Measurements from ENCODE around the gene SLC4A9. TPM values are rescaled to one million over a fixed set of nuclear protein-coding genes. Genes with fewer than 3 reads are reported as not detected.

SLC4A9 gene
- total and polyA plus RNA-seq, 2 experiments from 2014 or later: 0.07 to 0.53 TPM

- Histone ChIP-seq H3K4me2 (no peak overlapping the region), H3K9me3 (ENCODE audit: low read depth) (no peaks in the 10 kb centered on the region), H2AFZ (no peak overlapping the region), H4K20me1 (ENCODE audit: insufficient read depth, poor library complexity, severe bottlenecking) (no peaks in the 10 kb centered on the region), H3K9me2 (replicated peaks; ENCODE audit: insufficient read depth) (no peaks in the 10 kb centered on the region), H3K79me2 (no peaks in the 10 kb centered on the region), H3K27ac (no peak overlapping the region), H3K4me1 (ENCODE audit: insufficient read depth) (no peaks in the 10 kb centered on the region), H3K36me3 (replicated peaks; ENCODE audit: insufficient read depth, low read depth) (no peaks in the 10 kb centered on the region), H3K4me3 (no peak overlapping the region), H3K27me3 (no peaks in the 10 kb centered on the region)
- no peak for DNase-seq (ENCODE audit: low spot score)
- 88% methylated on average over 2 of the region's 2 CpGs for WGBS (ENCODE audit: low lambda C conversion rate, missing lambda C conversion rate)
- TF ChIP-seq CTCF (IDR thresholded peaks at IDR 0.05; ENCODE audit: poor library complexity) (no peak), EZH2phosphoT487 (IDR thresholded peaks at IDR 0.05; ENCODE audit: low read depth, severe bottlenecking, unreplicated experiment) (no peak), EZH2 (IDR thresholded peaks at IDR 0.05; ENCODE audit: borderline replicate concordance) (no peak)
Observed at GRCh38 chr5:140383300-140383699, 23.3 kb downstream of the SLC4A9 start.

DNA sequence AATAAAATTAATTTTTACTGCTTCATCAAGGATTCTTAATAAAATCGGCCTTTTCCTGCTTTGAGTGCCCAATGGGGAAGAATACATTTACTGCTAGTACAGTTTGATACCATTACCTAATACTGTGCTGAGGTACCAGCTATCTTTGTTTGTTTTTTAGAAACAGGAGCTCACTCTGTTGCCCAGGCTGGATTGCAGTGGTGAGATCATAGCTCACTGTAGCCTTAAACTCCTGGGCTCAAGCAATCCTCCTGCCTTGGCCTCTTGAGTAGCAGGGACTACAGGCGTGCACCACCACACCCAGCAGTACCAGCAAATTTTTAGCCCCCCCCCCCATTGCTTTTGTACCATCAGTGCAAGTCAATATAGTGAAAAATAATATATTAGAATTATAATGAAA, 28.1 kb downstream of the SLC4A9 start:
- no peaks in the 10 kb centered on the region for H3K79me2 ChIP-seq
- H3K4me2 ChIP-seq: no peak overlapping the region
- H3K27ac ChIP-seq: no peak overlapping the region
- H3K4me3 ChIP-seq: no peak overlapping the region
- DNase-seq (ENCODE audit: low spot score): no peak
- WGBS (ENCODE audit: low lambda C conversion rate, missing lambda C conversion rate): 91% methylated on average over 2 of the region's 2 CpGs
- no peaks in the 10 kb centered on the region for H3K4me1 ChIP-seq (ENCODE audit: insufficient read depth)
- no peaks in the 10 kb centered on the region for H3K9me3 ChIP-seq (ENCODE audit: low read depth)
- no peak for TF ChIP-seq EZH2phosphoT487 (IDR thresholded peaks at IDR 0.05; ENCODE audit: low read depth, severe bottlenecking, unreplicated experiment)
- H3K9me2 ChIP-seq (replicated peaks; ENCODE audit: insufficient read depth): no peaks in the 10 kb centered on the region
- H3K27me3 ChIP-seq: no peaks in the 10 kb centered on the region
- H4K20me1 ChIP-seq (ENCODE audit: insufficient read depth, poor library complexity, severe bottlenecking): no peaks in the 10 kb centered on the region
- H2AFZ ChIP-seq: no peak overlapping the region
- no peaks in the 10 kb centered on the region for H3K36me3 ChIP-seq (replicated peaks; ENCODE audit: insufficient read depth, low read depth)

- Histone ChIP-seq H3K4me1 (ENCODE audit: insufficient read depth) (no peaks in the 10 kb centered on the region), H3K9me3 (ENCODE audit: low read depth) (no peaks in the 10 kb centered on the region), H3K36me3 (replicated peaks; ENCODE audit: insufficient read depth, low read depth) (no peaks in the 10 kb centered on the region), H2AFZ (no peak overlapping the region), H3K27me3 (no peaks in the 10 kb centered on the region), H3K4me3 (no peak overlapping the region), H3K9me2 (replicated peaks; ENCODE audit: insufficient read depth) (no peaks in the 10 kb centered on the region), H3K79me2 (no peaks in the 10 kb centered on the region), H3K27ac (no peak overlapping the region), H4K20me1 (ENCODE audit: insufficient read depth, poor library complexity, severe bottlenecking) (no peaks in the 10 kb centered on the region), H3K4me2 (no peak overlapping the region)
- 67% methylated on average over 1 of the region's 1 CpG for WGBS (ENCODE audit: low lambda C conversion rate, missing lambda C conversion rate)
- no peak for DNase-seq (ENCODE audit: low spot score)
- TF ChIP-seq CTCF (IDR thresholded peaks at IDR 0.05; ENCODE audit: poor library complexity) (no peak), EZH2phosphoT487 (IDR thresholded peaks at IDR 0.05; ENCODE audit: low read depth, severe bottlenecking, unreplicated experiment) (no peak), EZH2 (IDR thresholded peaks at IDR 0.05; ENCODE audit: borderline replicate concordance) (no peak)
Observed at GRCh38 chr5:140391312-140391711, 31.3 kb downstream of the SLC4A9 start.

- no peaks in the 10 kb centered on the region for H3K36me3 ChIP-seq (replicated peaks; ENCODE audit: insufficient read depth, low read depth)
- H3K4me1 ChIP-seq (ENCODE audit: insufficient read depth): no peaks in the 10 kb centered on the region
- H3K79me2 ChIP-seq: no peaks in the 10 kb centered on the region
- H3K27me3 ChIP-seq: no peaks in the 10 kb centered on the region
- no peaks in the 10 kb centered on the region for H3K9me3 ChIP-seq (ENCODE audit: low read depth)
- 100% methylated on average over 1 of the region's 1 CpG for WGBS (ENCODE audit: low lambda C conversion rate, missing lambda C conversion rate)
- no peak overlapping the region for H2AFZ ChIP-seq
- H3K27ac ChIP-seq: no peak overlapping the region
- H3K4me3 ChIP-seq: no peak overlapping the region
- no peak overlapping the region for H3K4me2 ChIP-seq
- no peak for TF ChIP-seq EZH2 (IDR thresholded peaks at IDR 0.05; ENCODE audit: borderline replicate concordance)
- TF ChIP-seq EZH2phosphoT487 (IDR thresholded peaks at IDR 0.05; ENCODE audit: low read depth, severe bottlenecking, unreplicated experiment): no peak
- TF ChIP-seq CTCF (IDR thresholded peaks at IDR 0.05; ENCODE audit: poor library complexity): no peak
- no peaks in the 10 kb centered on the region for H4K20me1 ChIP-seq (ENCODE audit: insufficient read depth, poor library complexity, severe bottlenecking)
- no peaks in the 10 kb centered on the region for H3K9me2 ChIP-seq (replicated peaks; ENCODE audit: insufficient read depth)
- no peak for DNase-seq (ENCODE audit: low spot score)
Observed at GRCh38 chr5:140391732-140392131, 31.7 kb downstream of the SLC4A9 start.

All from hepatocyte (in vitro differentiated cells).